ENCODE results near the gene EPN1.

EPN1 gene

DNA sequence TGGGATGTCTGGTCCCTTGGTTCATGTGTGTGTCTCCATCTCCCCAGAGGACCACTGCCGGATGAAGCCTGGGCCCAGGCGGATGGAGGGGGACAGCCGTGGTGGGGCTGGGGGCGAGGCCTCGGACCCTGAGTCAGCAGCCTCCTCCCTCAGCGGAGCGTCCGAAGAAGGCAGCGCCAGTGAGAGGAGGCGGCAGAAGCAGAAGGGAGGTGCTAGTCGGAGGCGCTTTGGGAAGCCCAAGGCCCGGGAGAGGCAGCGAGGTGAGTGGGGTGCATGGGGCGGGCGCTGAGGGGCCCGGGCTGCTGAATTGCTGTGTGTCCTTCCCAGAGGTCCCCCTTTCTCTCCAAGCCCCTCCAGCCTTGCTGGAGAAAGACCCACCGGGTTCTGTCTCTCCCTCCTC, 23.8 kb upstream of the EPN1 start:
- no peak for DNase-seq (ENCODE audit: low read depth)
- H3K4me3 ChIP-seq (ENCODE audit: low read length) = no peak overlapping the region
- TF ChIP-seq, protein P1, sequence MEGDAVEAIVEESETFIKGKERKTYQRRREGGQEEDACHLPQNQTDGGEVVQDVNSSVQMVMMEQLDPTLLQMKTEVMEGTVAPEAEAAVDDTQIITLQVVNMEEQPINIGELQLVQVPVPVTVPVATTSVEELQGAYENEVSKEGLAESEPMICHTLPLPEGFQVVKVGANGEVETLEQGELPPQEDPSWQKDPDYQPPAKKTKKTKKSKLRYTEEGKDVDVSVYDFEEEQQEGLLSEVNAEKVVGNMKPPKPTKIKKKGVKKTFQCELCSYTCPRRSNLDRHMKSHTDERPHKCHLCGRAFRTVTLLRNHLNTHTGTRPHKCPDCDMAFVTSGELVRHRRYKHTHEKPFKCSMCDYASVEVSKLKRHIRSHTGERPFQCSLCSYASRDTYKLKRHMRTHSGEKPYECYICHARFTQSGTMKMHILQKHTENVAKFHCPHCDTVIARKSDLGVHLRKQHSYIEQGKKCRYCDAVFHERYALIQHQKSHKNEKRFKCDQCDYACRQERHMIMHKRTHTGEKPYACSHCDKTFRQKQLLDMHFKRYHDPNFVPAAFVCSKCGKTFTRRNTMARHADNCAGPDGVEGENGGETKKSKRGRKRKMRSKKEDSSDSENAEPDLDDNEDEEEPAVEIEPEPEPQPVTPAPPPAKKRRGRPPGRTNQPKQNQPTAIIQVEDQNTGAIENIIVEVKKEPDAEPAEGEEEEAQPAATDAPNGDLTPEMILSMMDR (conservative IDR thresholded peaks at IDR 0.05; ENCODE audit: low read depth, low read length) = no peak

DNA sequence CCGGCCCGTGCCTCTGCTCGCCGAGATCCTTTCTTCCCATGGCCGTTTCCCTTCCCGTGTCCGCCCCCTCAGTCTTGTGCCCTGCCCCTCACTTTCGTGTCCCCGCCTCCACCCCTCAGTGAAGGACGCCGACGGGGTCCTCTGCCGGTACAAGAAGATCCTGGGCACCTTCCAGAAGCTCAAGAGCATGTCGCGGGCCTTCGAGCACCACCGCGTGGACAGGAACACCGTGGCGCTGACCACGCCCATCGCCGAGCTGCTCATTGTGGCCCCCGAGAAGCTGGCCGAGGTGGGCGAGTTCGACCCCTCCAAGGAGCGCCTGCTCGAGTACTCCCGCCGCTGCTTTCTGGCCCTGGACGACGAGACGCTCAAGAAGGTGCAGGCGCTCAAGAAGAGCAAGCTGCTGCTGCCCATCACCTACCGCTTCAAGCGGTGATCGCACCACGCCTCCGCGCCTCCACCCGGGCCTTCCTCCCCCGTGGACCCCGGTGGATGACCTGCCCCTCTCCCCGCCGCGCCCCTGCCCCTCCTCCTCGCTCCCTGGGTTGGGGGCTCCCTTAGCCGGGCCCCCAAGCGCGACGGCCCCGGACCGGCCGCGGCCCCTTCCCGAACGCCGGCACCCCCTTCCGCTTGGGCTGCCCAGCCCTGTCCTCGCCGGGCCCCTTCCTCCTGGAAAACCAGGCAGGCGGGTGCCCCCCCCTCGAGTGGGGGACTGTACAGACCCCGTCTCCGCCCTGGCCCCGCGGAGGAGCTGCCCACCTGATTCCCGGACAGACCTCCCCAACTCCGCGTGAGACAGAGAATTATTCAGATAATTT, 22.5 kb upstream of the EPN1 start:
- no peak overlapping the region for H3K4me3 ChIP-seq (ENCODE audit: low read length)
- TF ChIP-seq, protein P1 (conservative IDR thresholded peaks at IDR 0.05; ENCODE audit: low read depth, low read length) = no peak
- DNase-seq (ENCODE audit: low read depth) = no peak

DNA sequence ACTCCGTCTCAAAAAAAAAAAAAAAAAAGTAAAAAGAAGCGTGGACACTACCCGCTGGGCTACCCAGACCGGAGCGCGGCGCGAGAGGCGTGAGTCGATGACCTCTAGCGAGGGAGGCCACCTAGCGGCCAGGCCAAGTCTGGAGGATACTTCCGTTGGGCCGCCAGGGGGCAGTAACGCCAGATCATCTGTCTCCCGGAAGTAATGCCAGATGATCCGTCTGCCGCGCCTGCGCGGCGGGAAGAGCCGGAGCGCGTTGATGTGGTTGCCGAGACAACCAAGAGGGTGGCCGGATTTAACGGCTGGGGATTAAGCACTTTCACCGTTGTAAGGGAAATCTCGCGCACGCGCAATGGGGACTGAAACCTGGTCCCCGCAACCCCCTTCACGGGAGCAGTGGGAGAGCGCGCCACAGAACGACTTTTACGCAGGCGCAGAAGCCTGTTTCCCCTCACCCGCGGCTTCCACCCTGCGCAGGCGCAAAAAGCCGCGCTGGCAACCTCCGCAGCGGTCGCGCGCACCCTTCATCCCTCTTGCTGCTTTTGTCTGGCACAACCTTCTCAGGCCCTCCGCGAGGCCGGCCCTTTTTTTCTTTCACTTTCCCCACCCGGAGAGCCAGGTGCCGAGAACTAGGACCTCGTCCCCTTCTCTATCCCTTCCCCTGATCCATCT, 21.2 kb upstream of the EPN1 start:
- TF ChIP-seq, protein P1 (conservative IDR thresholded peaks at IDR 0.05; ENCODE audit: low read depth, low read length) = peak; percentile 100
- DNase-seq (ENCODE audit: low read depth) = peak; percentile 96
- H3K4me3 ChIP-seq (ENCODE audit: low read length) = peak overlapping the region; percentile 89

DNA sequence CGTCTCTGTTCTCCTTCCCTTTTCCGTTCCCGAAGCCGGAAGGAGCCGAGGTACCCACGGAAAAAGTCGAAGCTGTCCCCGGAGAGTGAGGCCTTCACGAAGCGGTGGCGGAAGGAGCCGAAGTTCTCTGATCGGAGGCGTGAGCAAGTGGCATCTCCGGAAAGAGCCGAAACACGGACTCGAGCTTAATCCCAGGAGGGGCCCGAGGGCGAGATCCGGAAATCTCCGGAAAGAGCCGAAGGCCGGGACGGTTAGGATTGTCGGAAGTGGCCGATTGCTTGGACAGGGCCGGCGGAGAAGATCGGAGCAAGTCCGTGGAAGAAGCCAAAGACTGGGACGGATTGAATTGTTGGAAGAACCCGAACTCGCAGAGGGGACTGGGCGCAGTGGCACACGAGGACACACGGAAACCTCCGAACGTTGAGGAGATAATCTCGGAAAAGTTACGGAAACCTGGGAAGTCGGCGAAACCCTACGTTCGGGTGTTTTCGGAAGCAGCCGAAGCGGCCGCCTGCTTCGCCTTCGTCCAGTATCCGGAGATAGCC, 20.6 kb upstream of the EPN1 start:
- H3K4me3 ChIP-seq (ENCODE audit: low read length) = peak overlapping the region; percentile 89
- peak; percentile 97 for DNase-seq (ENCODE audit: low read depth)
- TF ChIP-seq, protein P1 (conservative IDR thresholded peaks at IDR 0.05; ENCODE audit: low read depth, low read length) = no peak

DNA sequence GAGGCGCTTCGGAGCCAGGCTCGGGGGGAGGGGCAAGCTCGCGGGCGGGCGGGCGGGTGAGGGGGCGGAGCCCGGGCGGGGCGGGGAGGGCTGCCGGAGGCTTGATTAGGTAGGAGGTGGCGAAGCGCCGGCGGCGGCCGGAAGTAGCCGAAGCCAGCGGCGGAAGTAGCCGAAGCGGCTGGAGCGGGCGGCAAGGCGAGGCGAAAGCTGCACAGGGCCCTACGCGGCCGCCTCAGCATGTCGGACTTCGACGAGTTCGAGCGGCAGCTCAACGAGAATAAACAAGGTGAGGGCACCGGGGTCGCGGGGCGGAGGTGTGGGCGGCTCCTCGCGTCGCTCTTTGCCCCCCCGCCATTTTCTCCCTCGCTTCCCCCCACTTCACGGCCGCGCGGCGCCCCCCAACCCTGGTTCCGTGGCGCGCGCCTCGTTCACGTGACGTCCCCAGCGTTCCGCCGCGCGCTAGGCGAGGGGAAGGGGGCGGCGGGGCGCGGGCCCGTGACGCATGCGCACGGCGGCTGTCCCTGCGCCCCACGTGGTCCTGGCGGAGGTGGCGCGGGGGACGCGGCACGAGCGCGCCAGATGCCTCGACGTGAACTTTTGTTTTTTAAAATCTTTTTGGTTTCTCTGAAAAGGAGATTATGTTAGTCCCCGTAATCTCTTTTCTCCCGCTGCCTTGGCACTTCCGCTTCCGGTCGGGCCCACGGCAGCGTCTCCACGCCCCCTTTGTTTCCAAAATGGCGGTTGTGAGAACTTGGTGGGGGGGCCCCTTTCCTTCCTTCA, 20.0 kb upstream of the EPN1 start, which contains the start of gene U2AF2:
Gene U2AF2 (plus strand): TSS at position 168 of the 780 bp plus-strand sequence. CDS start 70 bp downstream, at position 238.
- TF ChIP-seq, protein P1 (conservative IDR thresholded peaks at IDR 0.05; ENCODE audit: low read depth, low read length) = no peak
- DNase-seq (ENCODE audit: low read depth) = peak; percentile 54
- H3K4me3 ChIP-seq (ENCODE audit: low read length) = peak within 1 kb of the TSS; percentile 89

DNA sequence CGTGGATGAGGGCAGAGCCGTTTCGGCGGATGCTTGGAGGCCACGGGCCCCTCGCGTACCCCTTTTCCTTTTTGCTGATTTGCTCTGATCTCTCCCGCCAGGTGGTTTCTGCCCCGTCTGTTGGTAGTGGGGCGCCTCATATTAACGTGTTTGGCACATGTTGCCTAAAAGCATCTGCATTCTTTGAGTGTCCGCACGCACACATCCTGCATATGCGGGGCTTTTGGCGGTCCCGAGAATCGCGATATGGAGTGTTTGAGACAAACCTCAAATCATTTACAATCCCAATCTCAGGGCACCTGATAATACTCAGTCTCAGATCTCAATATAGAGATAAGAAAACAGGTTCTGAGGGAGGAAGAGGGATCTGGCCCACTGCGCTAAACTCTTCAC, 19.4 kb upstream of the EPN1 start:
- DNase-seq (ENCODE audit: low read depth) = no peak
- TF ChIP-seq, protein P1 (conservative IDR thresholded peaks at IDR 0.05; ENCODE audit: low read depth, low read length) = no peak
- H3K4me3 ChIP-seq (ENCODE audit: low read length) = peak overlapping the region; percentile 68

All from retinal pigment epithelial cell (primary cell).